ENCODE measurements around the gene CRHR2. TPM values are rescaled to one million over a fixed set of nuclear protein-coding genes. Genes with fewer than 3 reads are reported as not detected.
A peak's percentile ranks its signal among the peaks of the same experiment; 100 is the strongest.

The CRHR2 gene
- total RNA-seq, 2 donors from 2014 or later, result not detected

DNA sequence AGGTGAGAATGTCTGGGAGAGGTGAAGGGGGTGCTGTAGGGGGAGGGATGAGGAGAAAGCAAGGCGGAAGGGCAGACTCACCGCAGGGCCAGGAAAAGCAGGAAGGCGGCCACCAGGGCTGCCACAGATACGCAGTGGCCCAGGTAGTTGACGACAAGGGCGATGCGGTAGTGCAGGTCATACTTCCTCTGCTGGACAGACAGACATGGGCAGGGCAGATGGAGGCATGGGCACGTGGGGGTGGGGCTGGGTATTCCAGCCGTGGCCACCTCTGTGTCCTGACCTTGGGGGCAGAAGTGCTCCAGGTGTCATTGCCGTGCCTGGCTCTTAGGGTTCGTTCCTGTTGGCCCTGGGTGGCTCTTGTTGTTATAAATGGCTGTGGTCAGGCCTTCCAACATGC is 16.8 kb downstream of the CRHR2 start:
- ATAC-seq, result no peak
- Mint-ChIP-seq H3K27ac (no peak overlapping the region), H3K36me3 (no peaks in the 10 kb centered on the region)

GRCh38 chr7:30665043-30665442 is 17.2 kb downstream of the CRHR2 start:
- Mint-ChIP-seq H3K9me3 (no peaks in the 10 kb centered on the region), H3K36me3 (no peaks in the 10 kb centered on the region), H3K27ac (no peak overlapping the region)
- DNase-seq (ENCODE audit: low spot score in 2 of 2) (no peak), ATAC-seq (no peak)

More for the DNA sequence above, 16.8 kb downstream of the CRHR2 start:
- DNase-seq (ENCODE audit: low spot score in 2 of 2), result no peak
- no peaks in the 10 kb centered on the region for H3K9me3 Mint-ChIP-seq

DNA sequence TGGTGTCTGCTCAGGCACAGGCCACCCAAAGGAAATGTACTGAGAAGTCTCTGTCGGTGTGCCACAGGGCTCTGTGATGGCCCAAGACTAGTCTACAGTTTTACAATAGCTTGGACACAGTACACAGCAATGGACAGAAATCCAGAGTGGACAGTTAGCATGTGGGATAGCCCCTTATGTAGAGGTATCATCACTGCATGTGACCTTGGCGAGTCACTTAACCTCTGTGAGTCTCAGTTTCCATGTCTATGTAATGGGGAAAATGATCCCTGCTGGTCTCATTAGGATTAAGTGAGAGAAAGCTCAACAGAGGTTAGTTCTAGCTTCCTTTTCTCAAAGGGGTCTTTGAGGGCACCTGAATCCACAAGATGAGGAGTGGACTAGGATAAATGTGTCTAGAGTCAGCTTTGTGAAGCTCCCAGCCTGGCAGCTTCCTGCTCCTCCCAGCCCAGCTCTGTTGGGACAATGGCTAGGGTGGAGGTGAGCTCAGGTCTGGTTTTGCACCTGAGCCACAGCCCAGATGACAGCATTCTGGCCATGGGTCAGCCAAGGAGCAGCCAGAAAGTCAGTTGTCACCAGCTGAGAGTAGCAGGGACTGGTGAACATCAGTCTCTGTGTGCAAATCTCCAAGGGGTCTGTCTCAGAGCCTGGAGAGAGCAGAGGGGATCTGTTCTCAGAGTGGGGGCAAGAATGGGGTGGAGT is 17.9 kb downstream of the CRHR2 start:
- no peaks in the 10 kb centered on the region for H3K36me3 Mint-ChIP-seq
- no peaks in the 10 kb centered on the region for H3K9me3 Mint-ChIP-seq
- ATAC-seq (peak in 1 of 2 donors; percentile 73), DNase-seq (ENCODE audit: low spot score in 2 of 2) (no peak)
- no peak overlapping the region for H3K27ac Mint-ChIP-seq

GRCh38 chr7:30663414-30663813 is 18.8 kb downstream of the CRHR2 start:
- no peaks in the 10 kb centered on the region for H3K36me3 Mint-ChIP-seq
- ATAC-seq (no peak), DNase-seq (ENCODE audit: low spot score in 2 of 2) (no peak)
- H3K27ac Mint-ChIP-seq, result no peak overlapping the region
- H3K9me3 Mint-ChIP-seq, result no peaks in the 10 kb centered on the region

GRCh38 chr7:30662431-30662939 is 19.8 kb downstream of the CRHR2 start:
- ATAC-seq (no peak), DNase-seq (ENCODE audit: low spot score in 2 of 2) (no peak)
- H3K36me3 Mint-ChIP-seq, result no peaks in the 10 kb centered on the region
- H3K27ac Mint-ChIP-seq, result no peak overlapping the region
- no peaks in the 10 kb centered on the region for H3K9me3 Mint-ChIP-seq

DNA sequence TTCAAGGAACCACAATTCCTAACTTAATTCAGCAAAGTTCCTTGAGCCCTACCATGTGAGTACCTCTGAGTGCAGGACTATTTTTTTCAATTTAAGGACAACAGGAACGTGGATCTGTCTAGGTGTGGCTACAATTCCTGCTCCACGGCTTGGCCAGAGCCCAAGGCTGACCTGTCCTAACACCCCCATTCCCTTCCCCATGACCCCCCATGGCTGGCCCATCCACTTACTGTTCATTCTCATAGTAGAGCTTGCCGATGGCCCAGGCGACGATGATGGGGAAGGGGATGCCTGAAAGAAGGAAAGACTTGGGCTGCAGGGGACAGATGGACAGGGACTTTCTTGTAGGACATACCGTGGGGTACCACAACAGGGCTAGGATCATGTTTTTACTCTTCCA is 20.3 kb downstream of the CRHR2 start:
- H3K36me3 Mint-ChIP-seq, result no peaks in the 10 kb centered on the region
- no peak for ATAC-seq
- no peaks in the 10 kb centered on the region for H3K9me3 Mint-ChIP-seq
- H3K27ac Mint-ChIP-seq, result no peak overlapping the region
- no peak for DNase-seq (ENCODE audit: low spot score in 2 of 2)

- Mint-ChIP-seq H3K9me3 (no peaks in the 10 kb centered on the region), H3K27ac (peak overlapping the region in 1 of 2 donors; percentile 68), H3K36me3 (no peaks in the 10 kb centered on the region)
- ATAC-seq, result no peak
- no peak for DNase-seq (ENCODE audit: low spot score in 2 of 2)
Measured at GRCh38 chr7:30660331-30661255, 21.7 kb downstream of the CRHR2 start.

- no peaks in the 10 kb centered on the region for H3K9me3 Mint-ChIP-seq
- ATAC-seq, result no peak
- H3K36me3 Mint-ChIP-seq, result no peaks in the 10 kb centered on the region
- no peak for DNase-seq (ENCODE audit: low spot score in 2 of 2)
- no peak overlapping the region for H3K27ac Mint-ChIP-seq
Measured at GRCh38 chr7:30659312-30659711, 22.9 kb downstream of the CRHR2 start.

- H3K36me3 Mint-ChIP-seq, result no peaks in the 10 kb centered on the region
- no peak for ATAC-seq
- no peaks in the 10 kb centered on the region for H3K9me3 Mint-ChIP-seq
- no peak for DNase-seq (ENCODE audit: low spot score in 2 of 2)
- H3K27ac Mint-ChIP-seq, result no peak overlapping the region
Measured at GRCh38 chr7:30658479-30659074, 23.7 kb downstream of the CRHR2 start.

DNA sequence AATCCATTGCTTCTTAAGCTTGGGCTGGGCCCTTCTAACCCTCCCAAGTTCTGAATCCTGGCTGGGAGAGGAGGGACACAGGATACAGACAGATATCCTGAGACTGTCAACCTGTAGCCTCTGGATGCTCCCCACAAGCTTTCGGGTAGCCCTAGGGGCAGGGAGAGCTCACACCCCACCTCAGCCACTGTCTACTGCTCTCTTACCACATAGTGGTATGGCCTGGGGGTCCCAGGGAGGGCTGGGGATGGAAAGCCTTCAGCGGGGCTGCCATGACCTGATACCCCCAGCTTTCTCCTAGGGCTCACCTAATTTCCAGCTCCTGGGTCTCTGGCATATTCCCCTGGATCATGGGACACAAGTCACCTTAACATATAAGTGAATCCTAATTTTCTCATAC is 25.1 kb downstream of the CRHR2 start:
- Mint-ChIP-seq H3K9me3 (no peaks in the 10 kb centered on the region), H3K27ac (no peak overlapping the region), H3K36me3 (no peaks in the 10 kb centered on the region)
- DNase-seq (ENCODE audit: low spot score in 2 of 2), result no peak
- ATAC-seq, result no peak

GRCh38 chr7:30656006-30656957 is 26.0 kb downstream of the CRHR2 start:
- Mint-ChIP-seq H3K36me3 (no peaks in the 10 kb centered on the region), H3K9me3 (no peaks in the 10 kb centered on the region), H3K27ac (no peak overlapping the region)
- peak in 1 of 2 donors; percentile 39 for DNase-seq (ENCODE audit: low spot score in 2 of 2)
- no peak for ATAC-seq

DNA sequence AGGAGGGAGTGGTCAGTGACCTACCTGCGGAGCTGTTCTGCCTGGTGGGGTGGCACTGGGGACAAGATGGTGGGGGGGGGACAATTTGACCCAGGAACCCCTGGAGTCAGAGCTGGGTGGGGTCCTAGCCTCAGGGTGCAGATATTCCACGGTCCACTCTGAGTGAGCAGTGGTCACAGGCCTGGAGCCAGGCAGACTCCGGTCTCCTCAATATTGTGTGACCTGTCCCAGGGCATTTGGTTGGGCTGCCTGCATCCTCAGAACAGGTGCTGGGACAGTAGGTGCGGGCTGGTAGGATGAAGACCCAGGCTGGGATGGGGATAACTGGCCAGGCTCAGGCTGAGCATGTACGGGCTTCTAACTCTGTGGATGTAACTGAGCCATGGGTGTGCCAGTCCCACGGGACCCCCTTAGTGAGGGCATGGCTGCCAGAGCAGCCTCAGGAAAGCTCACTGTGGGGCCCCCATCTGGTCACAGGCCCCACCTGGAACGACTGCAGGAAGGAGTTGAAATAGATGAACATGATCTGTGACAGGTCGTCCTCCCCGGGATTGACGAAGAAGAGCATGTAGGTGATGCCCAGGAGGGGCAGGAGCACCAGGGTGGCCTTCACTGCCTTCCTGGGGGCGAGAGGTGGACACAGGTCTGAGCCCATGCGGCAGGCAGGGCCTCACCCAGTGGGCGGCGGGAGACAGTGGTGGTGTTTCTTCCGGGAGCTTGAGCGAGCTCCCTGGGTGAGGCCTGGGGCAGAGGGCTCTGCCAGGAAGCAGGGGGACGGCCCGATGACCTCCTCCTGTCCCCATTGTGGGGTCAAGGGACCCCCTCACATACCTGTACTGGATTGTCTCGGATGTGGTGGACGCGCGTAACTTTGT is 26.9 kb downstream of the CRHR2 start:
- no peak for DNase-seq (ENCODE audit: low spot score in 2 of 2)
- Mint-ChIP-seq H3K27ac (no peak overlapping the region), H3K9me3 (no peaks in the 10 kb centered on the region), H3K36me3 (no peaks in the 10 kb centered on the region)
- no peak for ATAC-seq

DNA sequence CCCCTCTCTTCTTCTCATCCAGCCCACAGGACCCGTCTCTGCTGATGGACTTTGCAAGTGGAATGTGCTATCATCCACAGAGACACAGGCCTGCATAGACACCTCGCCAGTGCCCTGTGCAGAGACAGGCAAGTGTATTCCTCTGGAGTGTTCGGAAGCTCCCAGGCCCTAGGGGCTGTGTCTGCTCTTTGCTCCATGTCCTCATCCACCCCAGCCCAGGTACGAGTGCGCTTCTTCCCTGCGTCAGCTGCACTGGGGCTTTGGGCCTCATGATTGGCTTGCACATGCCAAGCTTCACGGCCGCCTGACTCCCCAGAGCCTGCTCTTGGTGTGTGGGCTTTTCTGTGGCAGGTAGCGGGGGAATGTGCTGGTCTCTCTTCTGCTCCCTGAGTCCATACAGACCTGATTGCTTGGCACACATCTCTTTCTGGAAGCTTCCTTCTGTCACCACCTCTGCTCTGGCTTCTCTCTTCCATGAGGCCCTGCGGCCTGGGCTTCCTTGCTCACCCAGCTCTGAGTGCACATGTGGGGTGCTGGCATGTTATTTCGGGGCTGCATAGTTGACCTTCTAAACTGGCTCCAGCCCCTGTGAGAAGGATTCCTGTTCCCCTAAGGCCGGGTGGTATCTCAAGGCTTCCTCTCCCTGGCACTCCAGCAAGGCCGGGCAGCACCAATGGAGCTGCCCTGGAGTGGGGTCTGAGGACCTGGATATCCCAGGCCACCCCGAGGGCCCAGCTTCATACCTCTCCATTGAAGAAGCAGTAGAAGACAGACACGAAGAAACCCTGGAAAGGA is 27.8 kb downstream of the CRHR2 start:
- Mint-ChIP-seq H3K27ac (peak overlapping the region; percentile 13 to 47), H3K36me3 (no peaks in the 10 kb centered on the region), H3K9me3 (no peaks in the 10 kb centered on the region)
- DNase-seq (ENCODE audit: low spot score in 2 of 2) (no peak), ATAC-seq (no peak)

GRCh38 chr7:30652698-30653641 is 29.3 kb downstream of the CRHR2 start:
- no peaks in the 10 kb centered on the region for H3K36me3 Mint-ChIP-seq
- H3K9me3 Mint-ChIP-seq, result no peaks in the 10 kb centered on the region
- no peak overlapping the region for H3K27ac Mint-ChIP-seq
- DNase-seq (ENCODE audit: low spot score in 2 of 2) (no peak), ATAC-seq (peak in 1 of 2 donors; percentile 25)

Data from activated naive CD4-positive, alpha-beta T cell treated with anti-CD3 and anti-CD28 coated beads, Interleukin-2, amount 50 U/mL, for 72 hours (primary cell).